GM19099 (cell line): ENCODE data around the gene ASCL4.

Experiments used
- POLR2A ChIP-seq: IDR thresholded peaks from 3 replicates; pipeline ENCODE4 v1.6.1; 2011; ENCODE audit warnings: low read depth; ENCODE audit not compliant: insufficient read length; ENCODE audit errors: extremely low read depth

The ASCL4 gene

DNA sequence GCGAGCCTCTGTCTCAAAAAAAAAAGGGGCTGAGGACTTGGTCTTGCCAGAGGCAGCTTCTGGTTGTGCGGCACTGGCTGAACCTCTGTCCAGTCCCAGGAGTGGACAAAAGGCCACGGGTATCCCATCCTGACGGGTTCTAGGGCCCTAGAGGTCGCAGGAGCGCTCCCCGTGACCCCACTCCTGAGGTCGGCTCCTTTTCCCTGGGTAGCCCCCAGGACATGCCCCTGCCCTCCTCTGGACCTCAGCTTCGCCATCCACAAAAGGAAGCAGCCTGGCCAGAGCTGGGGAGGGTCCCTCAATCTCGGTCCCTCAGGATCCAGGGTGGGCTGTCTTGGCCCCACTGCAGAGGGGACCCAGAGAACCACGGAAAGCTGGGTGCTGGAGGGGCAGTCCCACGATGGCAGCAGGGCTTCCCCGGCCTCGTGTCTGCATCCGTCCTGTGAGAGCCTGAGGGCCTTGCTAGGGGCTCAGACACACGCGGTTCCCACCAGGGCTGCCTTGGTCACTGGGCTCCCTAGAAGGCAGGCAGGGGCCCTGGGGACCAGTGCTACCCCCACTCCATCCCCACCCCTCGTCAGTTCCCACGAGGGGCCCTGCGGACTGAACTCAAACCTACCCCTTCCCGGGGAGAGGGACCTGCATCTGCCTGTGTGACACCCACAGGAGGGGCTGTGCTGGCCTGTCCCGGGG, 31.1 kb downstream of the ASCL4 start:
- no peak for TF ChIP-seq POLR2A

DNA sequence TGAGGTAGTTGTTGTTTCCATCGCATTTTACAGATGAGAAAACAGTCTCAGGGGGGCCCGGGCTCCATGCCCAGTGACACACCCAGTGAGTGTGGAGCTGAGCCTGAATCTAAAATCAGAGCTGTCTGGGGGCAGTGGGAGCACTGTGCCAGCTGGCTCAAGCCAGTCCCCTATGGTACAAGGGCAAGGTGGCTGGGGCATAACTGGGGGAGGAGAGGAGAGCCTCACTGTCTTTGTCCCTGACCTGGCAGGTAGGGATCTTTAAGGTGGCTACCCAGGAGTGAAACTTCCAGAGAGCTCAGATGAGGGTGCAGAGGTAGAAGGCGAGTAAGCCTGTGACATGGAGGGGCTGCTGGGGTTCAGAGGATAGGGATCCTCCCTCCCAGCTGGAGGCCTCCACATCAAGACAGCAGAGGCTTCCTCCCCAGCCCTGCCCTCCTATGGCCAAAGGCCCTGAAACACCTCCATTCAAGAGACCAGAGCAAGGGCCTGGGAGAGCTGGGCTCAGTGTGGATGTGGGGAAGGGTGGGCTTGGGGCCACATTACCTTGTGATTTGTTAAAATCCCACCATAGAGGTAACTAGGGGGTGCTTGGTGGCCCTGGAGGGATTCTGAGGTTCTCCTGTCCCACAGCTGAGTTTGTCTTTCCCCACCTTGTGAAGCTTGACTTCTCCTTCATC, 33.1 kb downstream of the ASCL4 start:
- TF ChIP-seq POLR2A = no peak

DNA sequence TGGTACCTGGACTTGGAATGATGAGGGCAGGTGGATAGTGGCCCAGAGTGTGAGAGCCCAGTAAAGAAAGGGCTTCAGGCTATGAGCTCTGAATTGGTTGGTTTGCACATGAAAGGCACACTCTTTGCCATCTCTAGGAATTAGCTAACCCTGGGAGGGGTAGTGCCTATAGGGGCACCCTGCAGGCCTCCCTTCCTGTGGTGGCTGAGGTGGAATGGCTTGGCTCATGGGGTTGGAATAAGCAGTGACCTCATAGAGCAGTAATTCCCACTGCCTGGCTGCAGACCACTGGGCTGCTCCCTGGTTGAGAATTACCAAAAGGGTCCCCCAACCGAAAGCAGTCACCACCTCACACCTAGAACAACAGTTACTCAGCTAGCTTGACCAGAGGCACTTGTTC, 42.7 kb downstream of the ASCL4 start:
- TF ChIP-seq POLR2A = no peak

DNA sequence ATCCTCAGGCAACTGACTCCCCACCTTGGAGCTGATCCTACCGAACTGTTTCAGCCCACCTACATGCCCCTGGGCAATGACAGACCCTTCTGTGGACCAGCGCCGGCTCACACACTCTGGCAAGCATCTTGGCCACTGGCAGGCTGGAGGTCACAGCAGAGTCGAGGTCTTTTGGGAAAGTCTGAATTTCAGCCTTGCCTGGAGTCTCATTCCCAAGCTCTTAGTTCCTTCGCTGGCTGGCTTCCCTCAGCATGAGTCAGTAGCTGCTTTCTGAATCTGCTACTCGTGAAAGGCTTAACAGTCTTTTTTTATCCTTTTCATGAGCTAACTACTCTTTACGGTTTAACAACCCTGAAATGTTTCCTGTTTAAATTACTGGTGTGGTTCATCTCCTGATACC, 44.5 kb downstream of the ASCL4 start:
- no peak for TF ChIP-seq POLR2A

DNA sequence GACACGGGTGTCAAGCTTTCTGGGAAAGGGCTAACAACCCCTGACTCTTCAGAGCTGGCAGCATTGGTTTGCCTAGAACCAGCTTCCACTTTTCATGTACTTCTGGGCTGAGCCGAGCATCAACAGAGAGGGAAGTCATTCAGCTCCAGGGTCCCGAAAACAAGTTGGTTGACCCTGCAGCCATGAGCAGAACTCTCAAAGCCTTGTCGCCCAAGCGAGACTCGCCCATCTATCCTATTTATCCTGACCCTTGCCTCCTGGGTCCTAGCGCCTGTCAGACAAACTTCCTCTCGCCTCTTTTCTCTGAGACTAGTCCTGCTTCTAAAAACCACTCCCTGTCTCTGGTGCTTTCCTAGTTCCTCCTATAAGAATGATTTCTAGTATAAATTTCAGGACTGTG, 47.9 kb downstream of the ASCL4 start:
- TF ChIP-seq POLR2A = no peak
